Stimulated activated CD8-positive, alpha-beta memory T cell treated with anti-CD3 and anti-CD28 coated beads, Interleukin-7, amount 100 ng/mL, for 48 hours (primary cell): ENCODE data around the gene NOS1AP.
"Not testable (repeated sequence)": the region's sequence is repeated elsewhere in the genome, so short reads cannot be mapped to it uniquely, and the experiment has no call there.

Experiments used
- DNase-seq, 2 donors: peaks; one replicate each; pipeline ENCODE4 v3.0.0-alpha.2; 2020; ENCODE audit warnings: low read depth in 1 of 2; ENCODE audit errors: extremely low read depth in 1 of 2

NOS1AP gene

DNA sequence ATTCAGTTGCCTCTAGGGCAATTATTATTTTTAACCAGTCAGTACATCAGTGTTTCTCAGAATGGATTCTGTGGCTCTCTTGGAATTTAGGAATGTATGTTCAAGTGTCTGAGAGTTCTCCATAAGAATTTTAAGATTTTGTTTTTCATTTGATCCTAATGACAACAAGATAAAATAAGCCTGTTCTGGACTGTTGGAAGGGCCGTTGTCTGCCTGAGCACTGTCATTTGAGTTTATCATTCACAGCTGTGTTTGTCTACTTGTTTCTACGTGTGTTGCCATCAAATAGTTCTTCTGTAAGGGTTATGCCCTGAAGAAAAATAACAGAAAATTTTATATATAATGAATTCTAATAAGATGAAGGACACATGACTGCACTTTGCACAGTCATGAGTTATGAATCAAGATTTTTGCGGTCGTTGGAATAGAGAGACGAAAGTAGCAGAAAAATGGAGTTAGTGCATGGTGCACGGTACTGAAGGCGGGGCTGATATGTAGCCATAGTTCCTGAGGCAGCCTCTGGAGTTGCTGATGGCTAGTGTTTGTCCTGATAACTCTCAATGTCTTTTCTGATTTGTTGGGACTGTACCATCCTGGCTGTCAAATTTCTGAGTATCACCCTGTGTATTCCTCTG, 92.5 kb downstream of the NOS1AP start:
- DNase-seq: no peak

DNA sequence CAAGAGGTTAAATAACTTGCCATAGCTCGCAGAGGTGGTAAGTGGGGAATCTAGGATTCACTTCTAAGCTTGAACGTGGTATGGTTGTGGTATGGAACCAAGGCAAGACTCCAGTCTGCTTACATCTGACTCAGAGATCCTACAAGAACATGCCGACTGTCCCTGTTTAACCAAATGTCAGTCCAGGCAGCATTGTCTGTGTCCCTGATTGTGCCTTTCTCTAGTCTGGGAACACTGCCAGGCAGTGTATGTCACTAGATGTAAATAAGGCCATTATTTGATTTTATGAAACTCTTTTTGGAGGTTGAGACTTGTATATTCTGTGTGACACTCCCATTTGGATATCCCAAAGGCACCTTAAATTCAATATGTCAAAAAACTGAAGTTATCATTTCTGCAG, 96.0 kb downstream of the NOS1AP start:
- no peak for DNase-seq

DNA sequence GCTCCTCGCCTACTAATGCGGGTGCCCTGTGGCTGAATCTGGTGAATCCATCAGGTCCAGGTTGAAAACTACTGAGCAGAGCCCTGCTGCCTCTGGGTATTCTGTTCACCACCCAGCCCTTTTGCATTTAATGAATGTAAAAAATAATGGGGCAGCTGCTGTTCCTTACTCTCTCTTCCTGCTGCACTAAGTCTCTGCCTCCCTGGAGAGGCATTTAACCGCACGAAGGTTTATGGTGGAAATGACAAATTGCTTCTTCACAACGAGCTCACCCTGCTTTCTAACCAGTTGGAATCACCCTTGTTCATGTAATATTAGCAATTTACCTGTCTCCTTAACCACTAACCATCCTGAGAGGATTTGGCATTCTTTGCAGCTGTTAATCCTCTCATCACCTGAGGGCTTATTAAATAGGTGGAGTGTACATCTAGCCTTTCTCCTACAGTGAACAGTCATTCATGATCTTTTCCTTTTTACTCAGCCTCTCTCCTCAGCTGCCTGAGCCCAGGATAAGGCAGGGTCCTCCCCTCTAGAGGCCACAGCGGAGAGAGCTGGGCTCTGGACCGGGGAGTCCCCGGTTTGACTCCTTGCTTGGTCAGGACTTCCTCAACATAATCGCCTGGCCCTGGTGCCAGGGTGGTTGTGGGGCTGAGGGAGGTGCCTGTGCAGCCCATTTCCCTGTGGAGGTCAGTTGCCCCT, 97.6 kb downstream of the NOS1AP start:
- no peak for DNase-seq

DNA sequence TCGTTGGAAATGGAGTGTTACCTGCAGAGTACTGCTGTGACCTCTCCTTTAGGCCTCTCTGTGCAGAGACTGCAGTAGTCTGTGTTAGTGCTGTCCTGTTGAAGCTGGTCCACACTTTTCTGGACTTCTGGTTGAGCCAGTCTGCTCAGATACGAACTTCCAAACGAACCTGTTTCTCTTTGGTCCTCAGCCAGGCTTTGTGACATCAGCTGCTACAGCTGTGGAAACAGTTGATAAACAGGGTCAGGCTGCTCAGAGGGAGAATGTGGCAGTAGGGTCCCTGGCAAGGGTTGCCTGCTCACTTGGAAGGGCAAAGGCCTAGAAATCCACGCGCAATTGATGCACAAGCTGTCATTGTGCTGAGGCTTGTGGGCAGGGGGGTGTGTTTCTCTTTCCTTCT, 98.8 kb downstream of the NOS1AP start:
- no peak for DNase-seq

DNA sequence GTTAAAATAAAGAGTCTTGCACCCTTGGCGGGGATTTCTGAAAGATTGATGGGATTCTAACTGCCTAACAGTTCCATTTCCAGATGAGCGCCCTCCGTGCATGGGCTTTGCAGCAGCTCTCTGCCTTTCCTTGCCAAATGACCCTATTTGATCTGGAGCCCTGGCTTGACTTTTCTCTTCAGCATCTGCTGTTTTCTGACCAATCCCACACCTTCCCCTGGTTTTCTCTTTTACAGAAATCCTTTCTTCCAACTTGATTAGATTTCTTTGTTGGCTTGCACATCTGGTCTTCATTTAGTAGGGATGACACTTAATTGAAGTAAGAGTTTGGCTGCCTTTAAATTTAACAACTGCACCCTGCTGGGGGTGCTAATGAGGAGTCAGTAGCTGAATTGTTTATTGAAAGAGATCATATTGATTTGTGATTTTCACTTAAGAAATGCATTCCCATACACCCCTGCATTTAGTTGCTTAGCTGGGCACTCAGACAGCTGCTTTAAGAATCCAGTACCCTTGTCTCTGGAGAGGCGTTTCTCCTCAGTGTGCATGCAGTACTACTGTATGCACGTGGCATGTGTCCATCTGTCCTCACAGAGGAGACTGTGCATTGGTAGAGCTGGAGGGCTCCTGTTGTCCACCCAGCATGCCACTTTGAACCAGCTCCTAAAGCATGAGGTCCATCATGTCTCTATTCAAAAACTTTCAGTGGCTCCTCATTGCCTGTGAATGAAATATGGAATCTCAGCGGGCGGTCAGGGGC, 99.7 kb downstream of the NOS1AP start:
- no peak for DNase-seq

DNA sequence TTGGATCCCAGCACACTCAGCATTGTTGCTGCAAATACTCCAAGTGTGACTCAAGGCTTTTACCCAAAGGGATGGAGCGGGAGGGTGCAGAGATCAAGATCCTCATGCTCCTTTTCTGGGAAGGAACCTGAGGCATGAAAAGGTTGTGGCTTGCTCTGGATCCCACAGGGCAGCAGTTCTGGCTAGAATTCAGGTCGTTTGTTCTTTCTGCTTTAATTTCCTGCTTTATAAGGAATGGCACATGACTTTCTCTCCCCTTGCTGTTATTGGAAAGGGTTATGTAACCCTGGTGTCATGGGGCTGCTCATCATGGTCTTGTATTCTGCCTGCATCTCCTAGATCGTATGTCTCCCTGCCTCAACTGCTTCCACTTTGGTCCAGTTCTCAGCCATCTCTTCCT, 101.6 kb downstream of the NOS1AP start:
- no peak for DNase-seq

DNA sequence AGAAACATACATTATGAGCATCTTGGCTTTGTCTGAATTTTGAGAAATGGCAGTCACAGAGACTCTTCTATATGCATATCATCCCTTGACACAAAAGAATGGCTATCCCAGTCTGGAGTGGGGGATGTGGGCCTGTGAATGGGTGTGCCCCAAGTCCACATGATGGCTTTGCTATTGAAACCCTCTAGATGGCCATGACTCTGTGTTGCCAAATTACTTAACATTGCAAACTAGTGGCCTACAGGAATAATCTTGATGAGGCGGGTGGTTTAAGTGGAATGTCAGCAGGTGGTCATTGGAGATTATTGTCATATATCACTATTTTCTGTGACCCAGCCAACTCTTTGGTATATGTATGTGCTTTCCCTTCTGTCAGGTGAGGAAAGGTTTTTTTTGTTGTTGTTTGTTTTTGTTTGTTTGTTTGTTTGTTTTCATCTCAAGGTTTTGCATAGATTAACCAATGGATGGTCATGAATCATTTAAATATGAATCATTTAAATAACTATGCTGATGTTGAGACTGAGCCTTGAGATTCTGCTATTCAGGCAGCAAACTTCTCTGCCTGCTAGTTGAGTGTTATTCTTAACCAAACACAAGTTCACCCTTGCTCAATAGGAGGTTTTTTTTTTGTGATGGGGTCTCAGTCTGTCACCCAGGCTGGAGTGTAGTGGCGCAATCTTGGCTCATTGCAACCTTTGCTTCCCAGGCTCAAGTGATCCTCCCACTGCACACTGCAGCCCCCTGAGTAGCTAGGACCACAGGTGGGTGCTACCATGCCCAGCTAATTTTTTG, 103.0 kb downstream of the NOS1AP start:
- DNase-seq: no peak

DNA sequence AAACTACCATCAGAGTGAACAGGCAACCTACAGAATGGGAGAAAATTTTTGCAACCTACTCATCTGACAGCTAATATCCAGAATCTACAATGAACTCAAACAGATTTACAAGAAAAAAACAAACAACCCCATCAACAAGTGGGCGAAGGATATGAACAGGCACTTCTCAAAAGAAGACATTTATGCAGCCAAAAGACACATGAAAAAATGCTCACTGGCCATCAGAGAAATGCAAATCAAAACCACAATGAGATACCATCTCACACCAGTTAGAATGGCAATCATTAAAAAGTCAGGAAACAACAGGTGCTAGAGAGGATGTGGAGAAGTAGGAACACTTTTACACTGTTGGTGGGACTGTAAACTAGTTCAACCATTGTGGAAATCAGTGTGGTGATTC, 104.1 kb downstream of the NOS1AP start:
- not testable (repeated sequence) for DNase-seq

DNA sequence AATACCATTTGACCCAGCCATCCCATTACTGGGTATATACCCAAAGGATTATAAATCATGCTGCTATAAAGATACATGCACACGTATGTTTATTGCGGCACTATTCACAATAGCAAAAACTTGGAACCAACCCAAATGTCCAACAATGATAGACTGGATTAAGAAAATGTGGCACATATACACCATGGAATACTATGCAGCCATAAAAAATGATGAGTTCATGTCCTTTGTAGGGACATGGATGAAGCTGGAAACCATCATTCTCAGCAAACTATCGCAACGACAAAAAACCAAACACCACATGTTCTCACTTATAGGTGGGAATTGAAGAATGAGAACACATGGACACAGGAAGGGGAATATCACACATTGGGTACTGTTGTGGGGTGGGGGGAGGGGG, 104.5 kb downstream of the NOS1AP start:
- not testable (repeated sequence) for DNase-seq

DNA sequence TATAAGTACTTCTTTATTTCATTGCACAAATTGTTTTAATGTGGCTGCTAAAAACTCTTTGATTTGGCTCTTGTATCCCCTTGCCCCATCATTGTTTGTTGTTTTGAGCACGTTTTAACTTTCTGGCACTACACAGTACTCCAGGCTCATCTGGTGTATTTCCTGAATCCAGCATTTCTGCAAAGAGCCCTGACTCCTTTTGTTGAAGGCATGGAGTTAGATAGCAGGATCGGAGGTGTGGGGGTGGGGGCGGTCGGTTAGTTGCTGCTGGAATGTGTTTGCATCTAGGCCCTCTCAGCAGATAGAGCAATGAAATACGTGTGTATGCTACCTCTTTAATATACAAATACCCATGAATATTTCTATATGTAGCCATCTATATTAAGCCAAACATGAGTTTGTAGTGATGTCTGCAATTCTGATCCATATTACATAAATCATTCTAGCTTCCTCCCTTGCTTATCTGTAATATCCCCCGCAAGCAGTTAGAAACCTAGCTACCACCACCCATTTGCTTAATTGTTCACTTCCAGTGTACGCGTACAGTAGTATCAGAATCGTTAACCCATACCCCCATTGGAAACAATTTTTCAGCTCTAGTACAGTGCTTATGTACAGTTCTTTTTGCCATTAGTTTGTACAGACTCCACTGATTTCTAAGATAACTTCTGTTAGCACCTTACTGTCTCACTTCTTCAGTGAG, 106.0 kb downstream of the NOS1AP start:
- no peak for DNase-seq

DNA sequence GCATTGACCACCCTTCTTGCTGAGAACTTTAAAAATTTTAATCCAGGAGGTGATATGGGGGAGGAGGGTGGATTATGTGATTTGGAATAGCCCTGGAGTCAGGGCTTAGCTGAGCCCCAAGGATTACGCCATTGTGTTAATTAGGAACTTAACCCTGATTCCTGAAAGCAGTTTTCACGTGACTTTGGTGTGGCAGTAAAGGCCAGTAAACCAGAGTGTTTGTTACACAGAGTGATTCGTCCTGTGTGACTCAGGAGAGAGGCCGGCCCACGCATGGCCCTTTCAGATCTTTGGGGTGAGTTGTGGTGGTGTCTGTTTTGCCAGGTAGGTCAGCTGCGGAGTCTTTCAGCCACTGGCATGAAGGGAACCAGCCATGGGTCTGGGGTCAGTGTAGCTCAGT, 107.6 kb downstream of the NOS1AP start:
- no peak for DNase-seq

DNA sequence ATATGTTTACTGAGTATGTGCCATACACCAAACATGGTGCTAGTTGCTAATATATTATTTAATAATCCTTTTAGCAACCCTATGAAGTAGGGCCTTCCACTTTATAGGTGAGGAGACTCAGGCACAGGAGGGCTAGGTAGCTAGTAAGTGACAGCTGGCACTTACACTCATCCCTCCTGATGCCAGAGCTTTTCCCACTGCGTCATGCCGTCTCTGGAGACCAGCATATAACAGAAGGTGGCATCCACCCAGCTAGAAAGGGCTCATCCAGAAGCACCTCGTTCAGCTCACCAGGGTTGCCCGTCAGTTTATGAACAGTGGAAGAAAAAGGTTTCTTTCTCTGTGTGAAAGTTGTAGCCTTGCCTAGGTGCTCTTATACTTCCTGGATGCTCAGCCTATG, 108.9 kb downstream of the NOS1AP start:
- no peak for DNase-seq

DNA sequence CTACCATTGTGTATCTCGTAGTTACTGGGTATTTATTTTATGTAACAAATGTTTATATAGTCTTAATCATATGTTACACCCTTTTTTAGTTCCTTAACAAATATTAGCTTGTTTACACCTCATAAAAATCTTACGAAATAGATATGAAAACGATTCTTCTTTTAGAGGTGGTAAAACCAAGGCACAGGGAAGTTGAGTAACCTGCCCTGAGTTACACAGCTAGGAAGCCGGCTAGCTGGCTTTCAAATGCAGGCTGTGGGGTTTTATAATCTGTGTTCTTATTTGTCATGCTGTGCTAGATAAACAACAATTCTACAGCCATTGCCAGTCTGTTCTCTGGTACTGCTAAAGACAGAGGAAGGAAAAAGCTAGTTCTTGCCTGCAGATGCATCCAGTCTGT, 109.6 kb downstream of the NOS1AP start:
- no peak for DNase-seq

DNA sequence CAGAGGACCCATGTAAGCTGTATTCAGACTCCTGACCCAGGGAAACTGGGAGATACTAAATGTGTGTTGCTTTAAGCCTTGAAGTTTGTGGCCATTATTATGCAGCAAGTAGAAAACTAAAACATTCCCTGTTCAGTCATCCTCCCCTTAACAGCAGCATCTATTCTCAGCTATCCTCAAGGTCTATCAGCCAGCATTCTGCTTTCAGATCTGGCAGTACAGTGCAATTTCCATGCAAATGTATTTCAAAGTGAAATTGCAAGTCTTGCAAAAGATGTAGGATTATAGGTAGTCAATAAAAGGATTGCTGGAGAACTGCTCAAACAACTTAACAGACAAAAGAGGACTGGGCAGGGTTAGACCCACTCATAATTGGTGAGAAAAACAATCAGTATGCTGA, 111.3 kb downstream of the NOS1AP start:
- no peak for DNase-seq

DNA sequence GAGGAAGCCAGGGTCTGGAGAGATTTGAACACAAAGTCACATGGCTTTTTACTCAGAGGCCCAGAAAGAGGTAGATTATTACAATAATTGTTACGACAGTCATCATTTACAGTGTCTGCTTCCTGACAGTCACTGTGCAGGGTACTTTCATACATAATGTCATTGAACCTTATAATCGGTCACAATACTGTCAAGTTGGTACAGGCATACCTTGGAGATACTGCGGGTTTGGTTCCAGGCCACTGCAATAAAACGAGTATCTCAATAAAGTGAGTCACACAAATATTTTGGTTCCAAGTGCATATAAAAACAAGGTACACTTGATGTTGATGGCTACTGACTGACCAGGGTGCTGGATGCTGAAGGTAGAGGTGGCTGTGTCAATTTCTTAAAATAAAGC, 112.6 kb downstream of the NOS1AP start:
- DNase-seq: no peak

DNA sequence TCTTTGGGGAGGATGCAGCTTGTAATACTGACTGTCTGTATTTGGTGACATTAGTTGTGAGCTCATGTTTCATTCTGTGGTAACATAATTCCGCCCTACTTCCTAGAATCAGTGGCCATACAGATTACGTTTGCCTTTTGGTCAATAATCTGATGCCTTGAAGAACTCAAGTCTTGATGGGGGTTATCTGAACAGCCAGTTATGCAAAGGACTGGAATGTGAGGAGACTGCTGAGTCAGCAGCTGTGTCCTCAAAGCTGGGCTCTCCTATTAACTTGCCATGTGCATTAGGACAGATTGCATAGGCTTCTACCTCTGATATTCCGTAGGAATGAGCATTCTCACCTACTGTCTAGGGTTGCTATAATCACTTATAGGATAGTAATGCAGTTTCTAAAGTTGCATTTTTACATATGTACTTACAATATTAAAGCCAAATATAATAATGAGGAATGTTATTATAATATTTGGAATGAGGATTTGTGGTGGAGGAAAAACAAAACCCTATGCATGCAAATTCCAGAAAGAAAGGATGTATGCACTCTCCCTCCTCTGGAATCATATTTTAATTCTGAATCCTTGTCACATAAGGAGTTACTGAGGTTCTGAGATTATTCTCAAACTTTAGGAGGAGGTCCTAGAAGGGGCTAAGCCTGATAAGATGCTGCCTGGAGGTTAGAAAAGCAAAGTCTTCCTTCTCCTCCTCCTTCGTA, 116.0 kb downstream of the NOS1AP start:
- DNase-seq: no peak

DNA sequence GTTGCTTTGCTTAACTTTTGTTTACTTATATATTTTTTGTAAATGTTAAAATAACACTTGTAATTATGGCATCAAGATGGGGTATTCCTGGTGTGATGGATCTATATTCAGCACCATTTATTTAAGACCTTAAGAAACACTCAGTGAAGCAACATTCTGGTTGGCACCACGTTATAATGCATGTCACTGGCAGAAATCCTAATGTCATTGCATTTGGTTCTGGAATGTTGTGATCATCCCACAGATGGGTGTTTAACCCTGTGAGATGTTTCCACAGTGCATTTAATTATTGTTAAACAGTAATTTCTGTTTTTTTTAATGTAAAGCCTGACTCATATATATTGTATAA, 116.5 kb downstream of the NOS1AP start:
- DNase-seq: no peak

DNA sequence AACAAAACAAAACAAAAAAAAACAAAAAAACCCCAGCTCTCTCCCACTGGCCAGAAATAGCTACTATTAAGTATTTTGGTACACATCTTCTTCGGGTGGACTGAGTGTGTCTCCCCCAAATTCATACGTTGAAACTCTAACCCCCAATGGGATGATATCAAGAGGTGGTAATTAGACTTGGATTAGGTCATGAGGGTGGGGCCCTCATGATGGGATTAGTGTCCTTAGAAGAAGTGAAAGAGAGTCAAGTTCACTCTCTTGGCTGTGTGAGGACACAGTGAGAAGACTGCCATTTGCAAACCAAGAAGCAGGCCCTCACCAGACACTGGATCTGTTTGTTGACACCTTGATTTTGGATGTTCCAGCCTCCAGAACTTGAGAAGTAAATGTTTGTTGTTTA, 116.9 kb downstream of the NOS1AP start:
- no peak for DNase-seq

DNA sequence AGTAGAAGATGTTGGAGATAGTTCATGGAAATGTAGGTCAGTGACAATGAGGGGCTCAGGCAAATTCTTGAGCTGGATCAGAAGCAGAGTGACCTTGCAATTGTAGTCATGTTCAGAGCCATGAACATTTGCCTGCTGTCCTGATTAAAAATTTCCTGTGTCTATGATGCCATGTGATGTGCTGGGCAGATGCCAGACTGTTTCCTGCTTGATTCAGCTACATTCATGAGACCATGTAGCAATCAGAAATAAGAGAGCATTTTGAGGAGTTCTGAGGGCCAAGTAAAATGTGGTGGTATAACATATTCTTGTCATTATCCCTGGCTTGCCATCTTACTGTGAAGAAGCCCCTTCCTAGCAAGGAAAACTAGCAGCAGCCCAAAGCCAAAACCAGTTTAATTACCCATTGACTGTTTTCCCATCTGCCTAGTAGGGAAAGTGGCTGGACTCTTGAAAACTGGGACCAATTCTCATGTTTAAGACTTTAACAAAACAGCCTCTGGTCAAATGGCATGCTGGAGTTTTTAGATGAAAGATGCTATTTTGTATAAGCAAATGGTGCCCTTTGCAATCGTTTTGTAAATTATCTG, 118.3 kb downstream of the NOS1AP start:
- no peak for DNase-seq

DNA sequence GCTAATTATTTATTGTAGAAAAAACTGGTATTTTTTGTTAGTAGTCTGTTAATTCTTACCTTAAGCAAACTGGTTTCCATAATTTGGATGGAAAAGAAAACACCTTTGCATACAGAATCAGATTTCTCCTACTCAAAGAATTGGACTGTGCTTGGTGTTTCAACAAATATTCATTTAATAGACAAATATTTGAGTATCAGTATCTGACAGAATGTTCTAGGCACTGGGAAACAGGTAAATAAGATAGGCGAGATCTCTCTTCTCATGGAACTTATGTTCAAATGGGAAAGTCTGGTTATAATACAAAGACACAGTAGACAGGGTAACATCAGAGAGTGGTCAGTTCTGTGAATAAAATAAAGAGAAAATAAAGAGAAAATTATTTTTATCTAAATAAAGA, 119.9 kb downstream of the NOS1AP start:
- DNase-seq: no peak
